ENCODE results near the gene ZNF254. TPM values are rescaled to one million over a fixed set of nuclear protein-coding genes. Genes with fewer than 3 reads are reported as not detected.
"Not testable (repeated sequence)": the region's sequence is repeated elsewhere in the genome, so short reads cannot be mapped to it uniquely, and the experiment has no call there.

Gene ZNF254
- total and polyA plus RNA-seq, 2 donors: 13.1 to 20.4 TPM

- 94% methylated on average over 1 of the region's 1 CpG for WGBS
- Histone ChIP-seq H3K4me1 (ENCODE audit: control insufficient read depth in 2 of 2, insufficient read depth in 2 of 2, low read length in 2 of 2) (no peaks in the 10 kb centered on the region), H3K36me3 (ENCODE audit: control insufficient read depth in 2 of 2, insufficient read depth in 2 of 2, low read length in 1 of 2) (peaks cover 5 to 21% of the 10 kb centered on the region in 2 donors)
Measured at GRCh38 chr19:24065243-24065642, 21.7 kb upstream of the ZNF254 start.

GRCh38 chr19:24065865-24066604 is 21.0 kb upstream of the ZNF254 start:
- Histone ChIP-seq H3K27me3 (ENCODE audit: control insufficient read depth in 2 of 2, insufficient read depth in 1 of 2, low read length in 1 of 2) (no peaks in the 10 kb centered on the region), H3K4me1 (ENCODE audit: control insufficient read depth in 2 of 2, insufficient read depth in 2 of 2, low read length in 2 of 2) (no peaks in the 10 kb centered on the region), H3K9me3 (ENCODE audit: control insufficient read depth in 2 of 2, insufficient read depth in 1 of 2, low read length in 1 of 2) (no peaks in the 10 kb centered on the region), H3K36me3 (ENCODE audit: control insufficient read depth in 2 of 2, insufficient read depth in 2 of 2, low read length in 1 of 2) (peaks cover 4 to 13% of the 10 kb centered on the region in 2 donors), H3K27ac (ENCODE audit: low read depth in 1 of 2, low read length in 1 of 2) (no peak overlapping the region), H3K4me3 (ENCODE audit: low read length in 2 of 2) (no peak overlapping the region)
- DNase-seq (ENCODE audit: low read depth in 6 of 9, low spot score in 9 of 9): no peak
- 96% methylated on average over 1 of the region's 1 CpG for WGBS

More at GRCh38 chr19:24065243-24065642, 21.7 kb upstream of the ZNF254 start:
- Histone ChIP-seq H3K27me3 (ENCODE audit: control insufficient read depth in 2 of 2, insufficient read depth in 1 of 2, low read length in 1 of 2) (no peaks in the 10 kb centered on the region), H3K9me3 (ENCODE audit: control insufficient read depth in 2 of 2, insufficient read depth in 1 of 2, low read length in 1 of 2) (no peaks in the 10 kb centered on the region), H3K4me3 (ENCODE audit: low read length in 2 of 2) (no peak overlapping the region), H3K27ac (ENCODE audit: low read depth in 1 of 2, low read length in 1 of 2) (no peak overlapping the region)
- DNase-seq (ENCODE audit: low read depth in 6 of 9, low spot score in 9 of 9): no peak

GRCh38 chr19:24069905-24070657 is 16.9 kb upstream of the ZNF254 start:
- Histone ChIP-seq H3K36me3 (ENCODE audit: control insufficient read depth in 2 of 2, insufficient read depth in 2 of 2, low read length in 1 of 2) (peaks cover 4 to 29% of the 10 kb centered on the region in 2 donors), H3K27ac (ENCODE audit: low read depth in 1 of 2, low read length in 1 of 2) (no peak overlapping the region), H3K4me1 (ENCODE audit: control insufficient read depth in 2 of 2, insufficient read depth in 2 of 2, low read length in 2 of 2) (no peaks in the 10 kb centered on the region), H3K9me3 (ENCODE audit: control insufficient read depth in 2 of 2, insufficient read depth in 1 of 2, low read length in 1 of 2) (no peaks in the 10 kb centered on the region), H3K4me3 (ENCODE audit: low read length in 2 of 2) (no peak overlapping the region), H3K27me3 (ENCODE audit: control insufficient read depth in 2 of 2, insufficient read depth in 1 of 2, low read length in 1 of 2) (no peaks in the 10 kb centered on the region)
- no peak for DNase-seq (ENCODE audit: low read depth in 6 of 9, low spot score in 9 of 9)
- 98% methylated on average over 3 of the region's 3 CpGs for WGBS

GRCh38 chr19:24071078-24071477 is 15.9 kb upstream of the ZNF254 start:
- Histone ChIP-seq H3K36me3 (ENCODE audit: control insufficient read depth in 2 of 2, insufficient read depth in 2 of 2, low read length in 1 of 2) (peaks cover 4 to 25% of the 10 kb centered on the region in 2 donors), H3K4me1 (ENCODE audit: control insufficient read depth in 2 of 2, insufficient read depth in 2 of 2, low read length in 2 of 2) (no peaks in the 10 kb centered on the region), H3K27ac (ENCODE audit: low read depth in 1 of 2, low read length in 1 of 2) (no peak overlapping the region), H3K9me3 (ENCODE audit: control insufficient read depth in 2 of 2, insufficient read depth in 1 of 2, low read length in 1 of 2) (no peaks in the 10 kb centered on the region), H3K4me3 (ENCODE audit: low read length in 2 of 2) (no peak overlapping the region), H3K27me3 (ENCODE audit: control insufficient read depth in 2 of 2, insufficient read depth in 1 of 2, low read length in 1 of 2) (no peaks in the 10 kb centered on the region)
- WGBS: 99% methylated on average over 2 of the region's 2 CpGs
- no peak for DNase-seq (ENCODE audit: low read depth in 6 of 9, low spot score in 9 of 9)

- peaks cover 4 to 23% of the 10 kb centered on the region in 2 donors for H3K36me3 ChIP-seq (ENCODE audit: control insufficient read depth in 2 of 2, insufficient read depth in 2 of 2, low read length in 1 of 2)
- H3K9me3 ChIP-seq (ENCODE audit: control insufficient read depth in 2 of 2, insufficient read depth in 1 of 2, low read length in 1 of 2): no peaks in the 10 kb centered on the region
- no peaks in the 10 kb centered on the region for H3K4me1 ChIP-seq (ENCODE audit: control insufficient read depth in 2 of 2, insufficient read depth in 2 of 2, low read length in 2 of 2)
- no peak overlapping the region for H3K4me3 ChIP-seq (ENCODE audit: low read length in 2 of 2)
- DNase-seq (ENCODE audit: low read depth in 6 of 9, low spot score in 9 of 9): no peak
- H3K27ac ChIP-seq (ENCODE audit: low read depth in 1 of 2, low read length in 1 of 2): no peak overlapping the region
- H3K27me3 ChIP-seq (ENCODE audit: control insufficient read depth in 2 of 2, insufficient read depth in 1 of 2, low read length in 1 of 2): no peaks in the 10 kb centered on the region
Measured at GRCh38 chr19:24072720-24073119, 14.3 kb upstream of the ZNF254 start.

- Histone ChIP-seq H3K9me3 (ENCODE audit: control insufficient read depth in 2 of 2, insufficient read depth in 1 of 2, low read length in 1 of 2) (no peaks in the 10 kb centered on the region), H3K36me3 (ENCODE audit: control insufficient read depth in 2 of 2, insufficient read depth in 2 of 2, low read length in 1 of 2) (peaks cover 0 to 19% of the 10 kb centered on the region in 2 donors), H3K27ac (ENCODE audit: low read depth in 1 of 2, low read length in 1 of 2) (no peak overlapping the region), H3K27me3 (ENCODE audit: control insufficient read depth in 2 of 2, insufficient read depth in 1 of 2, low read length in 1 of 2) (no peaks in the 10 kb centered on the region), H3K4me1 (ENCODE audit: control insufficient read depth in 2 of 2, insufficient read depth in 2 of 2, low read length in 2 of 2) (no peaks in the 10 kb centered on the region), H3K4me3 (ENCODE audit: low read length in 2 of 2) (no peak overlapping the region)
- no peak for DNase-seq (ENCODE audit: low read depth in 6 of 9, low spot score in 9 of 9)
Measured at GRCh38 chr19:24073807-24074206, 13.2 kb upstream of the ZNF254 start.

- 98% methylated on average over 1 of the region's 1 CpG for WGBS
- H3K27me3 ChIP-seq (ENCODE audit: control insufficient read depth in 2 of 2, insufficient read depth in 1 of 2, low read length in 1 of 2): no peaks in the 10 kb centered on the region
- H3K9me3 ChIP-seq (ENCODE audit: control insufficient read depth in 2 of 2, insufficient read depth in 1 of 2, low read length in 1 of 2): no peaks in the 10 kb centered on the region
- H3K27ac ChIP-seq (ENCODE audit: low read depth in 1 of 2, low read length in 1 of 2): no peak overlapping the region
- H3K36me3 ChIP-seq (ENCODE audit: control insufficient read depth in 2 of 2, insufficient read depth in 2 of 2, low read length in 1 of 2): peaks cover 0 to 19% of the 10 kb centered on the region in 2 donors
- no peaks in the 10 kb centered on the region for H3K4me1 ChIP-seq (ENCODE audit: control insufficient read depth in 2 of 2, insufficient read depth in 2 of 2, low read length in 2 of 2)
- no peak for DNase-seq (ENCODE audit: low read depth in 6 of 9, low spot score in 9 of 9)
- no peak overlapping the region for H3K4me3 ChIP-seq (ENCODE audit: low read length in 2 of 2)
Measured at GRCh38 chr19:24074720-24075454, 12.1 kb upstream of the ZNF254 start.

- WGBS: 99% methylated on average over 4 of the region's 4 CpGs
- H3K4me3 ChIP-seq (ENCODE audit: low read length in 2 of 2); H3K4me1 ChIP-seq (ENCODE audit: control insufficient read depth in 2 of 2, insufficient read depth in 2 of 2, low read length in 2 of 2); H3K27me3 ChIP-seq (ENCODE audit: control insufficient read depth in 2 of 2, insufficient read depth in 1 of 2, low read length in 1 of 2); H3K9me3 ChIP-seq (ENCODE audit: control insufficient read depth in 2 of 2, insufficient read depth in 1 of 2, low read length in 1 of 2); DNase-seq (ENCODE audit: low read depth in 6 of 9, low spot score in 9 of 9); H3K27ac ChIP-seq (ENCODE audit: low read depth in 1 of 2, low read length in 1 of 2): not testable (repeated sequence)
- peaks cover 0 to 23% of the 10 kb centered on the region in 2 donors for H3K36me3 ChIP-seq (ENCODE audit: control insufficient read depth in 2 of 2, insufficient read depth in 2 of 2, low read length in 1 of 2)
Measured at GRCh38 chr19:24075530-24075929, 11.5 kb upstream of the ZNF254 start.

GRCh38 chr19:24078680-24079079 is 8.3 kb upstream of the ZNF254 start:
- WGBS: 95% methylated on average over 4 of the region's 4 CpGs
- Histone ChIP-seq H3K4me3 (ENCODE audit: low read length in 2 of 2) (no peak overlapping the region), H3K36me3 (ENCODE audit: control insufficient read depth in 2 of 2, insufficient read depth in 2 of 2, low read length in 1 of 2) (peaks cover 0 to 11% of the 10 kb centered on the region in 2 donors), H3K9me3 (ENCODE audit: control insufficient read depth in 2 of 2, insufficient read depth in 1 of 2, low read length in 1 of 2) (no peaks in the 10 kb centered on the region), H3K27me3 (ENCODE audit: control insufficient read depth in 2 of 2, insufficient read depth in 1 of 2, low read length in 1 of 2) (no peaks in the 10 kb centered on the region), H3K27ac (ENCODE audit: low read depth in 1 of 2, low read length in 1 of 2) (no peak overlapping the region), H3K4me1 (ENCODE audit: control insufficient read depth in 2 of 2, insufficient read depth in 2 of 2, low read length in 2 of 2) (no peaks in the 10 kb centered on the region)
- DNase-seq (ENCODE audit: low read depth in 6 of 9, low spot score in 9 of 9): no peak
